ENCODE measurements around the gene PCAT6.

GRCh38 chr1:202809597-202810159, 1.1 kb upstream of the PCAT6 start:
- TF ChIP-seq, protein P1, sequence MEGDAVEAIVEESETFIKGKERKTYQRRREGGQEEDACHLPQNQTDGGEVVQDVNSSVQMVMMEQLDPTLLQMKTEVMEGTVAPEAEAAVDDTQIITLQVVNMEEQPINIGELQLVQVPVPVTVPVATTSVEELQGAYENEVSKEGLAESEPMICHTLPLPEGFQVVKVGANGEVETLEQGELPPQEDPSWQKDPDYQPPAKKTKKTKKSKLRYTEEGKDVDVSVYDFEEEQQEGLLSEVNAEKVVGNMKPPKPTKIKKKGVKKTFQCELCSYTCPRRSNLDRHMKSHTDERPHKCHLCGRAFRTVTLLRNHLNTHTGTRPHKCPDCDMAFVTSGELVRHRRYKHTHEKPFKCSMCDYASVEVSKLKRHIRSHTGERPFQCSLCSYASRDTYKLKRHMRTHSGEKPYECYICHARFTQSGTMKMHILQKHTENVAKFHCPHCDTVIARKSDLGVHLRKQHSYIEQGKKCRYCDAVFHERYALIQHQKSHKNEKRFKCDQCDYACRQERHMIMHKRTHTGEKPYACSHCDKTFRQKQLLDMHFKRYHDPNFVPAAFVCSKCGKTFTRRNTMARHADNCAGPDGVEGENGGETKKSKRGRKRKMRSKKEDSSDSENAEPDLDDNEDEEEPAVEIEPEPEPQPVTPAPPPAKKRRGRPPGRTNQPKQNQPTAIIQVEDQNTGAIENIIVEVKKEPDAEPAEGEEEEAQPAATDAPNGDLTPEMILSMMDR (IDR thresholded peaks at IDR 0.05 in 8 of 11, conservative IDR thresholded peaks at IDR 0.05 in 3 of 11): no peak
- TF ChIP-seq POLR2A (IDR thresholded peaks at IDR 0.05): no peak

Data from spleen (tissue), 7 donors.